Right lung (tissue), 5 donors: ENCODE data around the gene ABI3BP. TPM values are rescaled to one million over a fixed set of nuclear protein-coding genes. Genes with fewer than 3 reads are reported as not detected.

Experiments
- DNase-seq, 2 donors: peaks; one replicate each; pipeline ENCODE4 v3.0.0-alpha.2; 2013
- polyA plus RNA-seq, 5 donors: library from polyadenylated mRNA; unstranded; fragments of 120-200 nt; gene quantifications; one replicate each; pipeline versions ENCODE4 v1.2.1 to v1.2.3, GENCODE V29; 2013; ENCODE audit warnings: inconsistent platforms in 1 of 5, low replicate concordance in 1 of 5; ENCODE audit not compliant: insufficient read length in 5 of 5, insufficient read depth in 1 of 5

Gene ABI3BP
- polyA plus RNA-seq, 5 donors = 66.0 to 117 (median 88.4) TPM

DNA sequence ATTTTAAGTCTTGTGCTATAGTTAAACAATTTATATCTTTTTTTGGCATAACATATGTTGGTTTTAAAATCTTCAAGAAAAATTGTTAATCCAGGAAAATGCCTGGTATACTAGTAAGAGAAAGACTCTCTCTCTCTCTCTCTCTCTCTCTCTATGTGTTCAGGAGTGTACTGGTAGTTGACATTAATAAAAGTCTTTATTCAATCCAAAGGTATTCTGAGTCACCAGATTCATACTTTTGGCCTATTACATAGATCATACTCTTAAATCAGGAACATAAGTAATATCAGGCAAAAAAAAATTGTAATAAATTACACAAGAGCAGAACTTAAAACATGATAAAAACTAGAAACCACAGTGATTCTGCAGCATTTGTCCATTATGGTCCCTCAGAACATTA is 213.7 kb downstream of the ABI3BP start:
- DNase-seq = no peak

DNA sequence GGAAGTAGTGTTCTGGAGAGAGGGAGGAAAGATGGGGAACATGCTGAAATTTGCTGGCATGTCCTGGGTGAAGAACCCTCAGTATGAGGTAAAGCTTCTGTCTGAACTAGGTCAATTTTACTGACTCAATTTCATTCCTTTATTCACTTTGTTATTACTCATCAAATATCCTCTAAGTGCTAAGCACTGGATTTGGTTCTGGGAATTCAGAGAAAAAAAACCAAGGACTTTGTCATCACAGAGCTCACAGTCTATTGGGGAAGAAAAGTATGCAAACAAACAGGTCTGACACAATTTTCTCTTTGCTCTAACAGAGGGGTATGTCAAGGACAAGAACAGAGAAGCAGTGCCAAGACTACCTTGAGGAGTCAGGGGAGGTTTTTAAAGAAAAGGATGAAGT is 215.9 kb downstream of the ABI3BP start:
- DNase-seq = no peak

DNA sequence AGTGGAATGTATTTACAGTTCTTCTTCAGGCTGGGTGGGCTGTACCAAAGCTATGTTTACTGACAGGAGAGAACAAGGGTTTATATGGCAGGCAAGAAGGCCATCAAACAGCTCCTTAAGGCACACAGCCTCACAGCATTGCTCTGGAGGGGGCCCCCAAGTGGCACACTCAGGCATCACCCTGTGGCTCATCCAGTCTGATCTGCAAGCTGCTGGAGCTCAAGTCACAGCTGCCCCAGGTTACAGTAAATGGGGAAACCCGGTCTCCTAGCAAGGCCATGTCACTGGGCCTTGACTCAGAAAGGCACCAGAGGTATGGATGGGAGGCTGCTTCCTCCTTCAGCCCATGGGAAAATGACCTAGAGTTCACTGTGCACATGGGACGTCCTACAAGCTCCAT is 216.5 kb downstream of the ABI3BP start:
- DNase-seq = no peak

DNA sequence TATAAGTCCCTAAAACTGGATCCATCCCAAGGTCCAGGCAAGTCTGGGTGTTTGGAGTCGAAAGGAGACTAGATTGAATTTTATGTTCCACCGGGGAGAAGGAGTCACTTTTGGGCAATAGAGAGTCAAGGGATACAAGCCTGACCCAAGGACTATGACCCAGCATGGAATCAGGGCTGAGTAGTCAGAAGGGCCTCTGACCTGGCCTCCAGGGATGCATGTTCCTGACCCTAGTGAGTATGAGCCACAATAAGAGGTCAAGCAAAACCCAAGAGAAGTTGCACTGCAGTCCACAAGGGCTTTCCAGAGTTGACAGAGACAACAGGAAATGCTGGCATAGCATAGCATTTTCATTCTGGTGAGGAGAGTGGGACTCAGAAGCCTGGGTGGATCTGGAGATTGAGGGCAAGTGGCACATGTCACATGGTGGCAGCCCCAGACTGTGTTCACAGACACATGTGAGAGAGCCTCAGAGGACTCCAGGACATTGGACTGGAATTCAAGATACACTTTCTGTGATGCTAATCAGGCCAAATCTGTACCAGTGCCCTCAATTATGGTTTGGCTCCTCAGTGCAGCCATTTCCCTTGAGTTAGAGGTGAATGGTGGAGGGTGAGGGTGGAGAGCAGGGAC is 217.0 kb downstream of the ABI3BP start:
- no peak for DNase-seq

DNA sequence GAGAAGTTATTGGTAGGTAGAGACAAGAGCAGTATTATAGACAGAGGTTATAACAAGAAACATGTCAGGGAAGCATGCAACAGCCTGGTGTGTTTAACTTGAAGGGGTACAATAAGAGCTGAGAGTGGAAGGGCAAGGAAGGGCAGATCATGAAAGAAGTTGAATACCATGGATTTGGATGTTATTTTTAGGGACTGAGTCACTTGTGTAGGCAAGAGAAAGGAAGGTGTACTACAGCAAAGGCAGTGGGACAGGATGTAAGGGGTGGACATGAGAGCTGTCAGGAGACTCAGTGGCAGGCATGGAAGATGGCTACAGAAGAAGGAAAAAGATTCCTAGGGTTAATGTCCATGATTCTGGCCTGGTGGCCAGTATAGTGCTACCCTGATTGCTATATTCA is 217.6 kb downstream of the ABI3BP start:
- no peak for DNase-seq

DNA sequence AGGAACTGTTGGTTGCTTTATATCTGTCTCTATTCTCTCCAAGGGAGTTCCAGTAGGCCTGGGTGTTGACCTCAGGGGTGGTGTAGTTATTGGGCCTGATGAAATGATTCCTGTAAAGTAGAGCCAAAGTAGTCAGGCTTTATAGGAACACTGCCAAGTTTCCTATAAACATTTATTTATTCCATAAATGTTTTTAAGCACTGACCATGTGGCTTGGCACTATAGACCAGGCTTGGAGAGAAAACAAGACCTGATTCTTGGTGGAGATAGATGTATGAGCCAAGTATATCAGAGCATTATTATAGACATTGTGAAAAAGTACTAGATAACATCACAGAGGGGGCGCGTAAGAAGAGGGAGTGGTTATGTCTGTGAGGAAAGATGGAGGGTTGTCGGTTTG is 218.0 kb downstream of the ABI3BP start:
- DNase-seq = peak in 1 of 2 donors; percentile 51

DNA sequence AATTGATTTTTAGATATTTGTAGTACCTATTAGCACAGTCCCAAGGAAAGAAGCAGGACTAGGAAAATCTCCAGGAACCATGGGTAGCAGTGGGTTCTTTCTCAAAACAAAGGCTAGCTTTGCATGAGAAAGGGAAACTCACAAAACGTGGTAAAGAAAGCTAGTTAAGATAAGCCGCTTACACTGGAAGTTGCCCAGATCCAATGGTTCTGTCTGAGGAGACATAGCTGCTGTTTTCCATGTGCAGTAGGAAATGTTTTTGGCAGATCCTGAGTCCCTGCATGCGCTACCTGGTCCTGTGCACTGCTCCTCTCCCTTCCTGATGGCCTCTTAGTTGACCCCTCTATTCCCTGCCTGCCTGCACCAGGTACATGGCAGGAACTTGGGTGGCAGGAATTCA is 223.5 kb downstream of the ABI3BP start:
- DNase-seq = no peak

DNA sequence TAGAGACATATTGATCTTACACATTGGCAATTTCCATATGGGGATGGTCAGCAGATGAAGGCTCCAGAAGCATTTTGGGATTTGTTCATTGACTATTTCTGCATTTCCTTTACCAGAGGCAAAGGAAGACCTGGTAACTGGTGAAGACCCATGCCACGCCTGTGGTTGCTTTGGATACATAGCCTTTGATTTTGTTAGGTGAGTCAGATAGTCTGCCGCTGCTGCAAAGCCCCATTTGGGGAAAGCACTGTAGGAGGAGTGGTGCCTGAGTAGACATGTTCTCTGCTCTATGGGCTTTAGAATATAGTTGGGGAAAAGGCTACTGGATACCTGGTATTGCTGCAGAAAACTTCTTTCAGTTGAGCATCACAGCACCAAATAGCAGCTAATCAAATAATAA is 227.2 kb downstream of the ABI3BP start:
- no peak for DNase-seq

DNA sequence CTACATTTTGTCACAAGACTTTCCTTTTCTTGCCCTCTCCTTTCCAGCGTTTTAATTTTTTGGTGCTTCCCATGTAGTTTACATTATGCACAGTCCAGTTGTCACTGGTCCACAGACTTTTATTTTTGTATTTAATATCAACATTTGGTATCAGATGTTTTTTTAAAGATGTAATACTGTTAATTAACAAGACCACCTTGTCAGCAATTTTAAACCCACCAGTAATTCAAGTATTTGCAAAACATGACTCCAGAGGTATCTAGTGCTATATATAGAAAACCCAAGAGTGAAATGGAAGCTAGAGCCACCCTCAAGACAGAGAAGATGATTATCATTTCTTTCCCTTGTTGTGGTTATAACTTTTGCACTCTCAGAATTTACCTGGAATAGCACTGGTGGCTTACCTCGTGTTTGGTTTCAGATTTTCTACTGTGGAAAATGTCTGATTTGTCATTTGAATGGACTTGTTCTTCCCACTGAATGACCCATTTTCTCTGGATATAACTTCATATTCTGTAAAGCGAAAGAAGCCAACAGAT is 227.7 kb downstream of the ABI3BP start:
- no peak for DNase-seq

DNA sequence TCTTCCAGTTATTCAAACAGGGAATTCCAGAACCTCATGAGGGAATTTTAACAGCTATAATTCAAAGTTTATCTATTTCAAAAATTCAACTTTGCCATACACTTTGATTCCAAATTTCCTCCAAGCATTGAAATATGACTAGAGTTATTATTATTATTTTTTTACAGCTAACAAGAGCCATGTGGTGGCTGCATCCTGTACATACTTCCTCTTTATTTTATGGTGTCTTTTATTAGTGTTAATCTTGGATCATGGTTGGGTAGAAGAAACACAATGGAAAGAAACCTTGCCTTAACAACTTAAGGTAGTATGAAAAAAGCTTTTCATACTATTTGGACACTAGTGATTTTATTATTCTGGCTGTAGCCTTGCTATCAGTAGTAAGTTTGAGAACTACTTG is 231.3 kb downstream of the ABI3BP start:
- DNase-seq = no peak

DNA sequence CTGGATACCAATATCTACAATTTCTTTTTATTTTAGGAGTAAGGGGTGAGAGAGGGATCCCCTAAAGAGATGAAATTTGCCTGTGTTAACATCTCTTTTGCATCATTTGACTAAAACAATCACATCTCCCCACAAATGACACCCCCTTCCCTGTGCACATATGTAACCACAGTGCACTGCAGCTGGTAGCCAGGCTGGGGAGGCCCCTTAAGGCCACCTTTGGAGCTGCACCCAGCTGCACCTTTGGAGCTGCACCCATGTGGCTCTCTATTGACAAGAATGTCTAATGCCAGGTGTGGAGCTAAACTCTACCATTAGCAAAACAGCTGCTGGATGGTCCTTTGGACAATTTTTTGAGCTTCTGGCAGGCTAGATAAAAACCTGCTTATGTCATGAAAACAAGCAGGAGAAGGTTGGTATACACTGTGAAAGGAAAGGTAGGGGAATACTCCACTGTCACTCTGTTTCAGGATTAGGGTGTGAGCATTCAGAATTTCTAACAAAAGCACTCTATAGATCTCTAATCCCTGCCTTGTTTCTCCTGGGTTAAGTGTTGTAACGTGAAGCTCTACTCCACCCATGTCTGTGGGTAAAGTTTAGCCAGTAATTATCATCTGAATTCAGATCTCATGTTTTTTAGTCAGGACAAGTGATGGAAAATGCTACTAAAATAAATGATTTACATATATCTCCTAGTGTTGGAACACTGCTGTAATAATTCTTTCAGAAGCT is 231.8 kb downstream of the ABI3BP start:
- DNase-seq = no peak

DNA sequence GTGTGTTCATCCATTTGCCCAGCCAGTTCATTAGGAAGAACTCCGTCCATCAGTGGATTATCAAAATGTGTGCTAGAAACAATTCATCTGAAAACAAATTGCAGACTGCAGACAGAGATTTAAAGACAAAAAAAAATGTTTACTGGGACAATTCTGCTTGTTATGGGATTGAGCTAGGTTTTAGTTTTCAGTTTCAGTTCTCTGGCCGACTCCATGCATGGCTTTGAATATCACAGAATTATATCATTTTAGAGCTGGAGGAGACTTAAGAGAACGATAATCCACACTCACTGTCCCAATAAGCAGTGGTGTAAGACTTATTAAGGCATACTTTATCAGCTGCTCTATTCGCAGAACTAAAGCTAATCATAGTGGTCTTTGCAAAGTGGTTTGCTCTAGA is 232.8 kb downstream of the ABI3BP start:
- DNase-seq = peak in 1 of 2 donors; percentile 20

DNA sequence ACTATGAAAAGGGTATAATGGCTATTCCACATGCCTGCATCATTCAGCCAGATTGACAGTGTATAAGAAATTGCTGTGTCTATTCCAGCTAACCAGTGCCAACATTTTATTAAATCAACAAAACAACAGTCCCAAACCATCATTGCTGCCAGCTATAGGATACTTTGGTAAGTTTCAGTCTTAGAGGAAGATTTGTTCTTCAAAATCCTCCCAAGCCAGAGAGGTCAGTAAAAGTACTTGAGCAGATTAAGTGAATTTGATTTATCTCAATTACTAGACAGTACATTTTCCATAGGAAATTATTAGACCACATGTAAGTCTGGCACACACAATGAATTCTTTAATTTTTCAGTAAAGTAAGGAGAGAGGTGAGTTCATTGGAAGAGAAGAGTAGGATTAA is 233.3 kb downstream of the ABI3BP start:
- DNase-seq = peak in 1 of 2 donors; percentile 8

DNA sequence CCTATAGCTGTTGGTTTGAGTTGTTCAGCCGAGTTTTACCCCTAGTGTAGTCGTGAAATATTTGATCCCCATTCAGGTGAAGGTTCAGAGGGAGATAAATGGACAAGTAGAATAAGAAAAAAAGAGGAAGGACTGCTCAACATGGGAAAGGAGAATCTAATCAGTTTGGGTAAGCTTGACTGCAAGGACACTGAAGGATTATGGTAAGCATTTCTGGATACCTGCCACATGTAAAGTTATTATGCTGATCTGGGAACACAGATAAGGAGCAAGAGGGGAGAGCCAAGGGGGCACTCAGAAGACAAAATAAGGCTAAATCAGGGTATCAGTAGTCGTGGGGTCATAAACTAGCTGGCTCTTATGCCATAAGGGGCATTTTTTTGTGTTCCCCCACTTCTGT is 234.1 kb downstream of the ABI3BP start:
- DNase-seq = no peak

DNA sequence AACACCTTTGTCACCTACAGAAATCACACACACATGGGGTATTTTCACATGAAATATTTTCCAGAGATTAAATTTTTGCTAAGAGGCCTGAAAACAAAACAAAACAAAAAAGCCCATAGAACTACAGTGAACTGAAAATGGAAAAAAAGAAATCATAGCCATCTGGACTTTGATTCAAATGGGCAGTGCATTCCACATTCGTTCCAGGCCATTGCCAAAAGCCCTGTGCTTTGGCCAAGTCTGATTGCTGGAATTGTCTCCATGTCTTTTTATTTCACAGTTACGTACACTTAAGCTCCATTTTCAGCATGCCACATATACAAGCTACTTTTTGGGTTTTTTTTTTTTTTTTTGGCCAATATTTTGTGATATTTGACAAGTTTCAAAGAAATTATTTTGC is 236.8 kb downstream of the ABI3BP start:
- DNase-seq = peak in 1 of 2 donors; percentile 14

DNA sequence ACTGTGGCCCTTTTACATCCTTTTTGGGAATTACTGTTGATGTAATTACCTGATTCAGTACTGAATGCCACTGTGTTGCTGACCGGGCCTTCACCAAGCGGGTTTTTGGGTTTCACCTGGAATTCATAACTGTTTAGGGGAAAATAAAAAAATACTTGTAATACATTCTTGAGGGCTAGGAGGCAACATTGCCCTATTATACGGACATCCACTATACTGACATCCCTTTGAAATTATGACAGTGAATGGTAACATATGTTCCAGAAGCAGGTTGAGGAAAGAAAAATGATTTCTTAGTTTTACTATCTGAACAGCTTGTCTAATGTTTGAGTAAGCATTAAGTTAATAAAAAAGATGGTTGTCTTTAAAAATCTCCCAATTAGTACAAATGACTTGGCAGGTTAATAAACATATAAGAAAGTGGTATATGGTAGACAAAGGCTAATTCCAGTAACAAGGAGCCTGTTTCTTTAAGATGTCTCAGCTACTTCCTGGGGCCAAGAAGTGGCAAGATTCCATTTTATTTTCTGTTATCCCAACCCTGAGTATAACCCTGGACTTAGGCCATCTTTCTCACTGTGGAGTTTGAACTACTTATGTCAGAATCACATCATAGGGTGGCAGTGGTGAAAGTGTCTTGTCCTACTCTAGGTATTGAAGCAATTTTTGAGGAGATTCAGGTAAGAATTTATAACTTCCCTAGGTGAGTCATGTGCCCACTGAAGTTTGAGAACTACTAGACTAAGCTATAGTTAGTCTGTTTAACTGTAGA is 238.5 kb downstream of the ABI3BP start:
- no peak for DNase-seq

DNA sequence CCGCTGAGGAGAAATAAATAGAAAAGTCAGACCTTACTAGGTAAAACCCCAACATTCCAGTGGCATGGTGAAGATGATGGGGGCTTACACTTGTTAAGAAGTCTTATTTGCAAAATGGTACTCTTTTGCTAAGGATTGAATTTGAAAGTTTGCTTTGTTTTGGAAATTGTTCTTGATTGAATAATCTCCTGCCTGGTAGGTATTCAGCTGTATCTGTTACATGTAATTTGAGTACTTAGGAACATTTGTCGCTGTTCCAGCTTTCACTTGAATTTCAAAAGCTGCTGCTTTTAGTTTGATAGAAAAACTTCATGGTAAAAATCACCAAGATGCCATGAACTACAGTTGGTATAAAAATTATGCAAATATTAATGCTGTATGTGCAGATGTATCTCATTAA is 239.4 kb downstream of the ABI3BP start:
- DNase-seq = no peak

DNA sequence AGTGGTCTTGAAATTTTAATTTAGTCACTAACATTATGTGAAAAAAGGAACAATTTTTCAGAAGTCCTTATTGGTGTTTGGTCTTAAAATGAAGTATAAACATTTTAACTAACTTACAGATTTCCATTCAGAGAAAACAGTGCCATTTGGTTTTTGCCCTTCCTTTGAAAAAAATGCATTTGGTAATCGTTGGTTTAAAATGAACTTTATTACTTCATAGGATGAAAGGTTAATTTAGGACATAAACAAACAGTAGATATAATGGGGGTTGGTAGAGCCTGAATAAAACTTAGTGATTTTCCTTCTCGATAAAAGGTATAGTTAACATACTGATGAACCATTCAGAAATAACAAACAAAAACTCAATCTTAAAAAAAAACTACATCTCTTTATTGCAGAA is 244.3 kb downstream of the ABI3BP start:
- no peak for DNase-seq

DNA sequence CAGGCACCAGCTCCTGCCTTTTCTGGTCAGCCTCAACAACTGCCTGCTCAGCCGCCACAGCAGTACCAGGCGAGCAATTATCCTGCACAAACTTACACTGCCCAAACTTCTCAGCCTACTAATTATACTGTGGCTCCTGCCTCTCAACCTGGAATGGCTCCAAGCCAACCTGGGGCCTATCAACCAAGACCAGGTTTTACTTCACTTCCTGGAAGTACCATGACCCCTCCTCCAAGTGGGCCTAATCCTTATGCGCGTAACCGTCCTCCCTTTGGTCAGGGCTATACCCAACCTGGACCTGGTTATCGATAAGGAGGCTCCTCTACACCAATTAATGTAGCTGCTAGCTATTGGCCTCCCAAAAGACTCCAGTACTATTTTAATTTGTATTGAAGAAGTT is 245.0 kb downstream of the ABI3BP start:
- DNase-seq = no peak

DNA sequence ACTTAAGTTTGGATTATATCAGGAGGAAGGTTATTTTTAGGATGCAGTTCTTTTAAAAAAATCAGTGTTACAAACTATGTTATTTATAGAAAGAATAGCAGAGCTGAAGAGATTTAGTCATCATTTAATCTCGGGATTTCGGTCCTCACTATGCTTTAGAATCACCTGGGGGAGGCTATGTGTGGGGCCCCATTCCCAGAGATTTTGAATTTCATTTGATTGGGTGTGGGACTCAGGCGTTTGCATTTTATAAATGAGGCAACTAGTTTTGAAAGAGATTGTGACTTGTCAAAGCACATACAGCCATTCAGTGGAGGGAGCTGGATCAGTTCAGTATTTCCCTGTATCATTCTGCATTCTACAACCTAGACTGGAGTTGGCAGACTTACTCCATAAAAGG is 247.1 kb downstream of the ABI3BP start:
- no peak for DNase-seq

DNA sequence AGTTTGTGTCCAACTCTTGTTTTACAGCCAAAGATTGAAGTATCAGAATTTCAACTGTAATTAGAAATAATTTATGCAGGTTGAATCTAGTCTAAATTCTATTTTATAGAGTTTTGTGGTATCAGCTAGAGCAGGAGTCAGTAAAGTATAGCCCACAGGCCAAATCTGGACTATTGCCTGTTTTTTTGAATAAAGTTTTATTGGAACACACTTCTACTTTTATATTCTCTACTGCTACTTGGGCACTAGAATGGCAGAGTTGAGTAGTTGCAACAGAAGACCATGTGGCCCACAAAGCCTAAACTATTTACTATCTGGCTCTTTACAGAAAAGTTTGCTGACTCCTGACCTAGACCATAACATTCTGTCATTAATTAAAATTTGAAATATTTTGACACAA is 247.6 kb downstream of the ABI3BP start:
- no peak for DNase-seq

DNA sequence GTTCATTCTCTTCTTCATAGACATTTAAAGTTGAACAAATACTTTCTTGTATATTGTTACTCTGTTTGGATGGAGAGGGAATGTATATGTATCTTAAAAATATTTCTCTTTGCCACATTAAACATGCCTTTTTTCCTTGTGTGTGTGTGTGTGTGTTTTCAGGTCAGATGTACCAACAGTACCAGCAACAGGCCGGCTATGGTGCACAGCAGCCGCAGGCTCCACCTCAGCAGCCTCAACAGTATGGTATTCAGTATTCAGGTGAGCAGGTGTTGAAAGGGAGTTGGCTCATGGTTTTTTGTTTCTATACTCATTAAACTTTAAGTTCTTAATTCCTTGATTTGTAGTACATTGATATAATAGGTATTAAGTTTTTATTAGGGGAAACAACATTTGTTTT is 248.6 kb downstream of the ABI3BP start:
- DNase-seq = no peak

DNA sequence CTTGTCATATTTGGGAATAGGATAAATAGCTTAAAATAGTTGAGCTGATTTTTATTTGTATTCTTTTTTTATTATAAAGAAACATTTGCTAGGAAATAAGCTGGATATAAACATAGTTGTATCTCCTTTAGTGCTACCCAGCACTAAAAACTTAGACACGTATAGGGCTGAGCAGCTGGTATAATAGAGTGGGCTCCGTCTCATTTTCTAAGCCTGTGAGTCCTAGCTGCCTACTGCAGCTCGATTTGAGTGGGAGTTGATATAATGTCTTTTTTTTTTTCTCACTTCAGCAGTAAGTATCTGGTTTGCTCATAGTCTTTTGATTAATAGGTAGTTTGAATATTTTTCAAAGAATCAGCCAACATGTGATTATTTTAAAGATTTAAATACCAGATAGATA is 249.7 kb downstream of the ABI3BP start:
- DNase-seq = no peak
